VCaP (cell line): ENCODE measurements around the gene DSG4.

Experiments used
- H3K27ac ChIP-seq: fragments of 450-650 bp; 2 replicates; pipeline ENCODE4 v1.5.1; 2017
- TF ChIP-seq, protein P1 (sequence below): fragments of 450-650 bp; conservative IDR thresholded peaks from 2 replicates; pipeline ENCODE4 v1.5.1; 2017; ENCODE audit warnings: mild to moderate bottlenecking, moderate library complexity

The DSG4 gene

DNA sequence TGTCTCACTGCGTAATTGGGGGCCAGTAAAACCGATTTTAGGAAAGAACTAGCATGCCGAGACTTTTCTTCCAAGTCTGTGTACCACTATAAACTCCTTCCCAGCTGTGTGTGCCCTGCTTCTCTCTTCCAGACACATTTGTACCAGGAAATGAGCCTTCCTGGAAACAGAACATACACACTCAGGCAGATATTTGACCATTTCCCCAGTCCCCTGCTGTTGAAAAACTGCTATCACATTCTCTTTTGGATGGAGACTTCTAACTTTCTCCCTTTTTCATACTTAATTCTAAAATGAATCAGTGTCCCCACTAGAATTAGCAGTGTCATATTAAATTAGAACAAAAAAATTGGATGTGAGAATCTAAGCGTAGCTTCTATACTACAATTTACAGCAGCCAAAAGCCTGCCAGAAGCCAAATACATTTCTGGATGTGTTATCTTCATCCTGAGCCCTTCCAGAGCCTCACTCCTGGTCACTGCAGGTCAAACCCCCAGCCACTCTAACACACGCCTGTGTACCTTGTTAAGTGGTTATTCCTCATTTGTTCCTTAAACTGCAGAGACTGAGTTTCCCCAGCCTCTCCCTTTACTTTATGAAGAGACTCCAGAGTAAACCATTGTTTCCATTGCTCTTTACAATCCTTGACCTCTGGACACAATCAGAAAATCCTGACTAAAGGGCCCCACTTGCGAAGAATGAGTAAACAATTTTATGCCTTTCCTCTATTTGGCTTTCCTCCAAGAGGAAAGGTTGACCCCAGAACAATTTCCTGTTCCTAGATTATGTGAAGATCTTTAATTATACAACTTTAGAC, 20.4 kb downstream of the DSG4 start:
- TF ChIP-seq, protein P1, sequence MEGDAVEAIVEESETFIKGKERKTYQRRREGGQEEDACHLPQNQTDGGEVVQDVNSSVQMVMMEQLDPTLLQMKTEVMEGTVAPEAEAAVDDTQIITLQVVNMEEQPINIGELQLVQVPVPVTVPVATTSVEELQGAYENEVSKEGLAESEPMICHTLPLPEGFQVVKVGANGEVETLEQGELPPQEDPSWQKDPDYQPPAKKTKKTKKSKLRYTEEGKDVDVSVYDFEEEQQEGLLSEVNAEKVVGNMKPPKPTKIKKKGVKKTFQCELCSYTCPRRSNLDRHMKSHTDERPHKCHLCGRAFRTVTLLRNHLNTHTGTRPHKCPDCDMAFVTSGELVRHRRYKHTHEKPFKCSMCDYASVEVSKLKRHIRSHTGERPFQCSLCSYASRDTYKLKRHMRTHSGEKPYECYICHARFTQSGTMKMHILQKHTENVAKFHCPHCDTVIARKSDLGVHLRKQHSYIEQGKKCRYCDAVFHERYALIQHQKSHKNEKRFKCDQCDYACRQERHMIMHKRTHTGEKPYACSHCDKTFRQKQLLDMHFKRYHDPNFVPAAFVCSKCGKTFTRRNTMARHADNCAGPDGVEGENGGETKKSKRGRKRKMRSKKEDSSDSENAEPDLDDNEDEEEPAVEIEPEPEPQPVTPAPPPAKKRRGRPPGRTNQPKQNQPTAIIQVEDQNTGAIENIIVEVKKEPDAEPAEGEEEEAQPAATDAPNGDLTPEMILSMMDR = no peak; the same call in 1 of the 2 replicates

DNA sequence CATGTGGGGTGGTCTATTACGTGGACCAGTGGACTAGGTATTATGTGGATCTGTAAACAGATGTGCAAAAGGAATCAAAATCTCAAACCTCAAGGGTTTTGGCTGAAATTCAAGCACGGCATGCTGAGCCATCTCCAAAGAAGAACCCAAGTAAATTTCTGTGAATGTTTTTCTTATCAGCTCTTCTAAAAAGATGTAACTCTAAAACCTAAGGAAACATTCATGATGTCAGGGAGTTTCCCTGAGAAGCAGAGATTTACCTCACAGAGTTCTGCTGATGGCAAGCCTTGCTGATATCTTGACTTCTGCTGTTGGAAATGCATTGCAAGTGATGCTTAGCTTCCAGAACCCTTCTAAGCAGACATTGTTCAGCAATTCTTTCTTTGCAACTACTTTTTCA, 21.6 kb downstream of the DSG4 start:
- TF ChIP-seq, protein P1 = no peak
- H3K27ac ChIP-seq = no peak overlapping the region; the same call in 1 of the 2 replicates

More for the DNA sequence above, 20.4 kb downstream of the DSG4 start:
- H3K27ac ChIP-seq = peak overlapping the region; percentile 47

DNA sequence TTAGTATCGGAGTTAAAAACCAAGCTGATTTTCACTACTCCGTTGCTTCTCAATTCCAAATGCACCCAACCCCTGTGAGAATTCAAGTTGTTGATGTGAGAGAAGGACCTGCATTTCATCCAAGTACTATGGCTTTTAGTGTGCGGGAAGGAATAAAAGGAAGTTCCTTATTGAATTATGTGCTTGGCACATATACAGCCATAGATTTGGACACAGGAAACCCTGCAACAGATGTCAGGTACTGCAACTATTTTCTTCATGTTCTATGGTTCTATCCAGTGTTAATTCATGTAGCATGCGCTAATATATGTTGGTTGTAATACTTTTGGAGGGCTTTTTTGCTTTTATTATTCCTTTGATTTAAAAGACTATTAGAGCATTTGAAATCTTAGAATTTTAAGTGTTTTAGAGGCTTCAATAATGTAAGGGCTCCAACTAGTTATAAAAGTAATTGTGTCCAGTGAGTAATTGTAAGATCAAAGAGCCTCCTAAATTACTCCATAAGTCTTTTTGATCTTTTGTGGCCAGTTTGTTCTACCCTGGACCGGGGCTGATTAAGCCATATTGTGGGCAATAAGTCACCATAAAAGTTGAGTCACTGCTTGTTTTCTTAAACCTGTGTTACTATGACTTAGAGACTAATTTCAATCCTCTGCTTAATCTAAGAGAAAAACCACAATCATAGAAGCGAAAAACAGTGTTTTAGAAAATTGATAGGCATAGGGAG, 22.9 kb downstream of the DSG4 start:
- TF ChIP-seq, protein P1 = no peak
- H3K27ac ChIP-seq = peak overlapping the region; percentile 5; the same call in 1 of the 2 replicates

DNA sequence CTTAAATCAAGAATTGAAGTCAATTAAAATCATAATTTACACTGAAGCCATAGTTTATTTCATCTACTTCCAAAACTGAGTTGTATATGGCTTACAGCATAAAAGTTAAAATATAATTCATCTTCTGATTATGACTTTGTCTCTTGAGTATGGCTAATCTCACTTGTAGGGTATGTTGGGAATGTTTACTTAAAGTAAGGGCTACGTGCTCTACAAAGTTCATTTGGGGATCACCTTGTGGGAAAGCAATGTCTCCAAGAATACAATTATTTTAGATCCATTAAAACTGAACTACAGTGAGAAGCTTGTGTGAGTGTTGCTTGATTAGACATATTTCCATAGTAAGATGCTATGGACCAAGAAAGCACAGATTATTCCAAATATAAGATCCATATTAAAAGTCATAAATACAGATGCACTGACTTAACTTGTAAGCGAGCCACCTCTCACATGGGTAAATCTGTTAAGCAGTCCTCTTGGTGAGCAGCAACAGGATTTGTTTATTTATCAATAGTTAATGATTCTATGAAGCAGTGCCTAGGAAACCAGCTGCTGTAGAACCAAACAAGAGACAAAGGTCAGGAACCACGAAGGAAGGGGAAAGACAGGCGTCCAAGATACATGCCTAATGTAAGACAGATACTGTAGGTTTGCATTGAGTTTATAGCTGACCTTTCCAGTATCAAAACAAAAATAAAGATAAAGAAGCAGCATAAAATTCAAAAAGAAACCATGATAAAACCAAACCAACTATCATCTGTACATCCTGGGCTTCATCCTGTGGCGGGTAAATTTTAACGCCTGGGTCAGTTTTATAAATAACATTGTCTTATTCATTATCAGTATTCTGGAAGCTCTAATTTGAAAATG, 24.8 kb downstream of the DSG4 start:
- H3K27ac ChIP-seq = peak overlapping the region; percentile 55
- TF ChIP-seq, protein P1 = no peak

DNA sequence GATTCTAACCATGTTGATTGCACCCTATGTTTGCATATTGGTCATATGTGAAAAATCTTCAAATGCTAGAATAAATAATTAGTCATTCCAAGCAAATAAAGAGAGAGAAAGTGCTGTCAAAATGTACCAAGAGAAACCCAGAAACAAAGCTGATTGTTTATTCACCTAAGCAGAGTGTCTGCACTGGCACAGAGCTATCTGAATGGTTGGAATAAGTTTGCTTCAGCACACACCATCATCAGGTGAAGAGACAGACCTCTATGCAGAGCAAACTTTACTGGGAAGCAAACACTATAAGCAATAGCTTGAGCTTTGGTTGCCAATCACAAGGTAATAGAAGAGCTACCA, 25.4 kb downstream of the DSG4 start:
- peak overlapping the region; percentile 55 for H3K27ac ChIP-seq

DNA sequence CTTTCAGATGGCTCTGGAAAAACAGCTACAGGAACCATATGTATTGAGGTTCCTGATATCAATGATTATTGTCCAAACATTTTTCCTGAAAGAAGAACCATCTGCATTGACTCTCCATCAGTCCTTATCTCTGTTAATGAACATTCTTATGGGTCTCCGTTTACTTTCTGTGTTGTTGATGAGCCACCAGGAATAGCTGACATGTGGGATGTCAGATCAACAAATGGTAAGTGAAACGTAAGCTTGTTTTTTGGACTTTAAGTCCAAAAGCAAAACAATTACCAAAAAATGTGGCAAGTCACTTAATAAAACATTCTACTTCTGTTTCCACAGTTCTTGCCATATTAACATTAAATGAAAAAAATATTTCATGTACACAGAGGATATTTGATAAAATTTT, 26.8 kb downstream of the DSG4 start:
- TF ChIP-seq, protein P1 = no peak
- H3K27ac ChIP-seq = peak overlapping the region; percentile 55; the same call in 1 of the 2 replicates

More for the DNA sequence above, 25.4 kb downstream of the DSG4 start:
- TF ChIP-seq, protein P1 = no peak
